Upper lobe of left lung (tissue), 4 donors: ENCODE measurements around the gene SLC25A30.

ENCODE experiments used
- POLR2AphosphoS5 ChIP-seq, 2 donors: sonication (generic); formaldehyde crosslinking; IDR thresholded peaks; one replicate each; pipeline ENCODE4 v1.5.1; 2017; ENCODE audit warnings: antibody characterized with exemption in 2 of 2
- TF ChIP-seq, protein P1 (sequence below), 6 experiments: fragments of 450-650 bp in 4 of 6; fragments of 200-600 bp in 2 of 6; sonication (generic) in 2 of 6; IDR thresholded peaks; one replicate each; pipeline ENCODE4 v1.5.1; 2016 to 2019; ENCODE audit warnings: antibody characterized with exemption in 6 of 6

DNA sequence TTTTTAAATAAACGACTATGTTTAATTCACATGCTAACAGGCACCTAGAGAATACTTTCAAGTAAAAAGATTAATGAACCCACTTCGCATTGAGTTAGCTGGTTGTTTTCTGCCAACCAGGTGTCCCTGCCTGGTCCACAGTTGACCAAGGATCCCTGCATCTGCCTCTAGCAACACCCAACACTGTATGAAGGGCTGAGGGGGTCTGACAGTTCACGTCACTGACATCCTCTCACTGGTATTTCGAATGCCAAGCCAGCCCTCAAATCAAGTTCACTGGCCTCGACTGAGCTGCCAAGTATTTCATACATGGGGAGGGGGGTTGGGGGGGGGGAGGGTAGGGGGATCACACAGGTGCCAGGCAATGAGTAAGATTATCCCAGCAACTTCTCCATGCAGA lies 25.4 kb downstream of the SLC25A30 start:
- TF ChIP-seq, protein P1, sequence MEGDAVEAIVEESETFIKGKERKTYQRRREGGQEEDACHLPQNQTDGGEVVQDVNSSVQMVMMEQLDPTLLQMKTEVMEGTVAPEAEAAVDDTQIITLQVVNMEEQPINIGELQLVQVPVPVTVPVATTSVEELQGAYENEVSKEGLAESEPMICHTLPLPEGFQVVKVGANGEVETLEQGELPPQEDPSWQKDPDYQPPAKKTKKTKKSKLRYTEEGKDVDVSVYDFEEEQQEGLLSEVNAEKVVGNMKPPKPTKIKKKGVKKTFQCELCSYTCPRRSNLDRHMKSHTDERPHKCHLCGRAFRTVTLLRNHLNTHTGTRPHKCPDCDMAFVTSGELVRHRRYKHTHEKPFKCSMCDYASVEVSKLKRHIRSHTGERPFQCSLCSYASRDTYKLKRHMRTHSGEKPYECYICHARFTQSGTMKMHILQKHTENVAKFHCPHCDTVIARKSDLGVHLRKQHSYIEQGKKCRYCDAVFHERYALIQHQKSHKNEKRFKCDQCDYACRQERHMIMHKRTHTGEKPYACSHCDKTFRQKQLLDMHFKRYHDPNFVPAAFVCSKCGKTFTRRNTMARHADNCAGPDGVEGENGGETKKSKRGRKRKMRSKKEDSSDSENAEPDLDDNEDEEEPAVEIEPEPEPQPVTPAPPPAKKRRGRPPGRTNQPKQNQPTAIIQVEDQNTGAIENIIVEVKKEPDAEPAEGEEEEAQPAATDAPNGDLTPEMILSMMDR (IDR thresholded peaks at IDR 0.05), result no peak
- no peak for TF ChIP-seq POLR2AphosphoS5 (IDR thresholded peaks at IDR 0.05)
